ENCODE data around the gene ILDR2. TPM values are rescaled to one million over a fixed set of nuclear protein-coding genes. Genes with fewer than 3 reads are reported as not detected.

The ILDR2 gene
- total and polyA plus RNA-seq, 2 donors = 1.6 to 4.1 TPM

GRCh38 chr1:166952002-166952746 lies 23.2 kb downstream of the ILDR2 start:
- H3K4me3 ChIP-seq (ENCODE audit: low read depth, low read length) = no peak overlapping the region
- H3K36me3 ChIP-seq (ENCODE audit: insufficient read depth) = no peaks in the 10 kb centered on the region
- no peak for DNase-seq (ENCODE audit: extremely low spot score)
- H3K4me1 ChIP-seq (ENCODE audit: insufficient read depth) = peaks cover 2% of the 10 kb centered on the region
- H3K27ac ChIP-seq (ENCODE audit: low read depth) = no peak overlapping the region
- 36% methylated on average over 4 of the region's 4 CpGs for WGBS

DNA sequence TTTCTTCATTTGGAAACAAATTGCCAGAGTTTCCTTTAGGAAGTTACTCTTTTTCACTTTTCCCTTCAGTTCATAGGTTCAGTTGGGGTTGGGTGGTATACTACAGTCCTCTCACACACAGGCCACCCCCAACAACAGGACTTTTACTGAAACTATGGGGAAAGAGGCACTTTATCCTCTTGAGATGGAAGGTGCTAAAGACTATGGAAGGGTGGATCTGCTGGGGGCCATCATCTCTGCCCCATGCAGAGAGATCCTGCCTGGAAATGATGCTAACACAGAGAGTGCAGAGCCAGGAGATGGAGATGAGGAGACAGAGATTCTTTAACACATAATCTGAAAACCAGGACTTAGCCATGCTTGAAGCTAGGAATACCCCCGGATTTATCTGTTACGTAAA lies 24.3 kb downstream of the ILDR2 start:
- Histone ChIP-seq H3K27ac (ENCODE audit: low read depth) (no peak overlapping the region), H3K36me3 (ENCODE audit: insufficient read depth) (no peaks in the 10 kb centered on the region), H3K4me1 (ENCODE audit: insufficient read depth) (peaks cover 2% of the 10 kb centered on the region), H3K4me3 (ENCODE audit: low read depth, low read length) (no peak overlapping the region)
- 46% methylated on average over 2 of the region's 2 CpGs for WGBS
- DNase-seq (ENCODE audit: extremely low spot score) = no peak

DNA sequence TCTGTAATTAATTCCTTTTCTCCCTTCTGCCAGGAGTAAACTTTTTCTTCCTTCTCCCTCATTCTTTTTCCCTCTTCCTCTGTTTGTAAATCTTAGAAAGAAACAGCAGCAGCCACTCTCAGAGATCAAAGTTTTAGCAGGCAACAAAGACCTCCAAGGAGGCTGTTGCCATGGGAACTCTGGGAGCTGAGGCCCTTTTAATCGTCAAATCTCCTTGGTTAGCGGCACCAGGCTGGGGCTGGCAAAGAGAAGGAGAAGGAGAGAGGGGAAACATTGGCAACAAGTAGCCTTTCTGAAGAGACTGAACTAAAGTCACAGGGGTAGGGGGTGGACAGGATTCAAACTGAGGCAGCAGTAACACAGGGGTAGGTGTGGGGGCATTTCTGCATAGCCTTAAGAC lies 25.2 kb downstream of the ILDR2 start:
- no peak for DNase-seq (ENCODE audit: extremely low spot score)
- Histone ChIP-seq H3K36me3 (ENCODE audit: insufficient read depth) (no peaks in the 10 kb centered on the region), H3K27ac (ENCODE audit: low read depth) (no peak overlapping the region), H3K4me3 (ENCODE audit: low read depth, low read length) (no peak overlapping the region), H3K4me1 (ENCODE audit: insufficient read depth) (peaks cover 2% of the 10 kb centered on the region)
- 62% methylated on average over 2 of the region's 2 CpGs for WGBS

DNA sequence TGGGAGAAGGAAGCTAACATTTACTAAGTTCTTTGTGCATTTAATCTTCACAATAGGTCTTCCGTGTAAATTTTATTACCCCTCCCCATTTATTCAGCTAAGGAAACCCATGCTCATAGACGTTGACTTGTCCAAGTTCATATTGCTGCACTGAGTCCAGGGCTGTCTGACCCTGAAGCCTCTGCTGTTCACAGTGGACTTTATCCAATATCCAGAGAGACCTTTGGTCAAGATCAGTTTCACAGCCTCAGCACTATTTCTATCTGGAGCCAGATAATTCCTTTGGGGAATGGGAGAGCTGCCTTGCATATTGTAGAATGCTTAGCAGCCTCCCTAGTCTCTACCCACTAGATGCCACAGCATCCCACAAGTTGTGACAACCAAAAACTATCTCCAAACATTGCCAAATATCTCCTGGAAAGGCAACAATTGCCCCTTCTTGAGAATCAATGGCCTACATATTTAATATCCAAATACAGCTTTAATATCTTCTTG lies 26.4 kb downstream of the ILDR2 start:
- no peak overlapping the region for H3K4me3 ChIP-seq (ENCODE audit: low read depth, low read length)
- H3K27ac ChIP-seq (ENCODE audit: low read depth) = no peak overlapping the region
- WGBS = 84% methylated on average over 2 of the region's 2 CpGs
- H3K4me1 ChIP-seq (ENCODE audit: insufficient read depth) = peaks cover 2% of the 10 kb centered on the region
- H3K36me3 ChIP-seq (ENCODE audit: insufficient read depth) = no peaks in the 10 kb centered on the region
- no peak for DNase-seq (ENCODE audit: extremely low spot score)

DNA sequence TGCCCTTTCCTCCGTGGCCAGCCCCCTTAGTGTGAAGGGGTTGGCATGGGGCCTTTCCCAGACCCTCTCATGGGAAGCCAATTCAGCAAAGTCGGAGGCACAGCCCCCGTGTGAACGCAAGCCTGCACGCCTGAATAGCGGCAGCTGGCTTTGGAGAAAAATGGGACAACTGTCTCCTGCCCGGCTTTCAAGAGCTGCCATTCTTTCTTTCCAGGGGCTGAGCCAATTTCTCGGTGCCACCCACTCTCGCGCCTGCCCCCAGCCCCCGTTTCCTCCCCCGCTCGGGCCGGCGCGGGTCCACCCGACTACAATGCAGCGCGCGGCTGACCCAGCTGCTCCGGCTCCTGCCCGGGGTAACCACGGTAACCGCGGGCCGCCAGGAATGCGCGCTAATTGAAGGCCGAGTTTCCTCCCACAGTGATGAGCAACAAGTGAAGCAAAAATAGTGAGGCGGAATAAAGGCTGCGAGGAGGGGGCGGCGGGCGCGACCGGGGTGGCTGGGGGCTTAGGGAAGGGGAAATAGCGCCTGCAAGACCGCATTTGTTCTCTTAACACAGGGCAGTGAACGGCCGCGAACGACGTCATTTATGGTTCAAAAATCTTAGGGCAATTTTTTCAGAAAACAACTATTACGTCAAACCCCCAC lies 27.8 kb downstream of the ILDR2 start:
- no peak overlapping the region for H3K4me3 ChIP-seq (ENCODE audit: low read depth, low read length)
- H3K4me1 ChIP-seq (ENCODE audit: insufficient read depth) = peaks cover 2% of the 10 kb centered on the region
- no peak overlapping the region for H3K27ac ChIP-seq (ENCODE audit: low read depth)
- peak; percentile 11 for DNase-seq (ENCODE audit: extremely low spot score)
- H3K36me3 ChIP-seq (ENCODE audit: insufficient read depth) = no peaks in the 10 kb centered on the region
- 7% methylated on average over 44 of the region's 44 CpGs for WGBS

- Histone ChIP-seq H3K4me1 (ENCODE audit: insufficient read depth) (no peaks in the 10 kb centered on the region), H3K27ac (ENCODE audit: low read depth) (no peak overlapping the region), H3K36me3 (ENCODE audit: insufficient read depth) (no peaks in the 10 kb centered on the region), H3K4me3 (ENCODE audit: low read depth, low read length) (no peak overlapping the region)
- DNase-seq (ENCODE audit: extremely low spot score) = no peak
- 78% methylated on average over 5 of the region's 5 CpGs for WGBS
Observed at GRCh38 chr1:166944186-166944967, 31.0 kb downstream of the ILDR2 start.

DNA sequence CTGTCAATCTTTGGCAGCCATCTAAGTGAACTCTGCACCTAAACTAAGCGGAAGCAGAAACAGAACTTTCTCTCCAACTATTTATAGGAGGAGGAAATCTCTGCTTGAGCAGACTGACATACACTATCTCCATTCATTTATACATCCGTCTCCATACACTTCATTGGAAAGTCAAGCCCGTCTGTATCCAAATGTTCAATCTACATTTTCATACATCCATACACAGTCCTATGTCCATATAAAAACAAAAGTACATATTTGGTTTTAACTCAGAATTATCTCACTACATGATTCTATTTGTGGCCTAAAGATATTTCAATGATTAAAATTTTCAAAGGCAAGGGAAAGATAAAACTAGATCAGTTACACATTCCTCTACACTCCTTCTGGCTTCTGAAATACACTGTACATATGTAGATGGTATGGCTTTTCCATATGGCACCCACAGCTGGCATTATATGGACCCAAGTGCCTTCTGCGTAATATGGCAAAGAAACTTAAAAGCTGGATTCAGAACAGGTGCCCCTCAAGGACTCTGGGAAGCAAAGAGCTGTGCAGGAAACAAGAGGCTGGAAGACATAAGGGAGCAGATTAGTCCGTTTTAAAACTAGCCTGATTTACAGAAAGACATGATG lies 35.5 kb downstream of the ILDR2 start:
- Histone ChIP-seq H3K36me3 (ENCODE audit: insufficient read depth) (no peaks in the 10 kb centered on the region), H3K27ac (ENCODE audit: low read depth) (no peak overlapping the region), H3K4me3 (ENCODE audit: low read depth, low read length) (no peak overlapping the region), H3K4me1 (ENCODE audit: insufficient read depth) (no peaks in the 10 kb centered on the region)
- 88% methylated on average over 5 of the region's 5 CpGs for WGBS
- DNase-seq (ENCODE audit: extremely low spot score) = no peak

- no peaks in the 10 kb centered on the region for H3K36me3 ChIP-seq (ENCODE audit: insufficient read depth)
- H3K27ac ChIP-seq (ENCODE audit: low read depth) = no peak overlapping the region
- no peak overlapping the region for H3K4me3 ChIP-seq (ENCODE audit: low read depth, low read length)
- 81% methylated on average over 2 of the region's 2 CpGs for WGBS
- DNase-seq (ENCODE audit: extremely low spot score) = no peak
- H3K4me1 ChIP-seq (ENCODE audit: insufficient read depth) = no peaks in the 10 kb centered on the region
Observed at GRCh38 chr1:166937962-166938361, 37.4 kb downstream of the ILDR2 start.

- no peak for DNase-seq (ENCODE audit: extremely low spot score)
- no peak overlapping the region for H3K4me3 ChIP-seq (ENCODE audit: low read depth, low read length)
- 74% methylated on average over 4 of the region's 4 CpGs for WGBS
- H3K36me3 ChIP-seq (ENCODE audit: insufficient read depth) = no peaks in the 10 kb centered on the region
- no peaks in the 10 kb centered on the region for H3K4me1 ChIP-seq (ENCODE audit: insufficient read depth)
- H3K27ac ChIP-seq (ENCODE audit: low read depth) = no peak overlapping the region
Observed at GRCh38 chr1:166937329-166937728, 38.0 kb downstream of the ILDR2 start.

GRCh38 chr1:166933633-166934032 lies 41.7 kb downstream of the ILDR2 start:
- no peaks in the 10 kb centered on the region for H3K4me1 ChIP-seq (ENCODE audit: insufficient read depth)
- WGBS = 89% methylated on average over 1 of the region's 1 CpG
- H3K27ac ChIP-seq (ENCODE audit: low read depth) = no peak overlapping the region
- no peak overlapping the region for H3K4me3 ChIP-seq (ENCODE audit: low read depth, low read length)
- DNase-seq (ENCODE audit: extremely low spot score) = no peak
- no peaks in the 10 kb centered on the region for H3K36me3 ChIP-seq (ENCODE audit: insufficient read depth)

DNA sequence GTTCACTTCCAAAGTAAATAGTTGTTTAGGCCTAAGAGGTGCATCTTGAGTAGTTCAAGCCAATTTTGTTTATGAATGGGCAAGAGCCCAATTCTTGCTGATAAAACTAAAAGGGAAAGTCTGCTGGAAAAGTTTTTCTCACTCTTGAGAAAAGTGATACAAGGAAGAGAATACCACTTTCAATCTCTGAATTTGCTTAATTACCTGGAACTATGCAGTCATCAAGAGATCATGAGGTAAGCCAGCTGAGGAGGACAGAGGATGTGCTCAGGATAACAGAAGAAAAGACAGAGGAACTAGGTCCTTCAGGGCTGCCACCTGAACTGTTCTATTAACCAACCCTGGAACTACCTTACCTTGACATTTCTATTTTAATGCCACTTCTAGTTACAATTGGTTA lies 42.2 kb downstream of the ILDR2 start:
- Histone ChIP-seq H3K36me3 (ENCODE audit: insufficient read depth) (no peaks in the 10 kb centered on the region), H3K27ac (ENCODE audit: low read depth) (no peak overlapping the region), H3K4me1 (ENCODE audit: insufficient read depth) (no peaks in the 10 kb centered on the region), H3K4me3 (ENCODE audit: low read depth, low read length) (no peak overlapping the region)
- DNase-seq (ENCODE audit: extremely low spot score) = no peak

GRCh38 chr1:166929911-166930310 lies 45.4 kb downstream of the ILDR2 start:
- Histone ChIP-seq H3K4me3 (ENCODE audit: low read depth, low read length) (no peak overlapping the region), H3K36me3 (ENCODE audit: insufficient read depth) (no peaks in the 10 kb centered on the region), H3K27ac (ENCODE audit: low read depth) (no peak overlapping the region), H3K4me1 (ENCODE audit: insufficient read depth) (no peaks in the 10 kb centered on the region)
- 77% methylated on average over 1 of the region's 1 CpG for WGBS
- no peak for DNase-seq (ENCODE audit: extremely low spot score)

DNA sequence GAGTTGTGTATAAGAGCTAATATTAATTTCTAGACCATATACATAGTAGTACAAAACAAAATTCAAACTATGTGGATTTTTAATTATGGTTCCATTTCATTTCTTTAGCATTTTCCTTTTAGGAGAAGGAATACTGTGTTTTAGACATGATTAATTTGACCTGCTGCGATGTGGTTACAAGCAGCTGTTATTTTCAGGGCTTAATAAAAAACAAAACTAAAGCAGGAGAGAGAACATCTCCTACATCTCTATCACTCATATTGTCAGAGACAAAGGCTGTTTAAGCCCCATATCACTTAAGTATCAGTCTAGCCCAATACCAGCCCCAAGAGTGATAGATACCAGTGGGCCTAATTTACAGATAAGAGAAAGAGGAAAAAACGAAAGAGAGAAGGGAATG lies 47.6 kb downstream of the ILDR2 start:
- H3K4me3 ChIP-seq (ENCODE audit: low read depth, low read length) = no peak overlapping the region
- 84% methylated on average over 2 of the region's 2 CpGs for WGBS
- no peak for DNase-seq (ENCODE audit: extremely low spot score)

More for the DNA sequence above, 47.6 kb downstream of the ILDR2 start:
- H3K27ac ChIP-seq (ENCODE audit: low read depth) = no peak overlapping the region
- no peaks in the 10 kb centered on the region for H3K36me3 ChIP-seq (ENCODE audit: insufficient read depth)
- no peaks in the 10 kb centered on the region for H3K4me1 ChIP-seq (ENCODE audit: insufficient read depth)
